Glutamatergic neuron (in vitro differentiated cells): ENCODE results near the gene NECAB2. TPM values are rescaled to one million over a fixed set of nuclear protein-coding genes. Genes with fewer than 3 reads are reported as not detected.

Experiments used
- DNase-seq: peaks from one replicate; pipeline ENCODE4 v3.0.0; 2022
- H3K27ac Mint-ChIP-seq: one replicate; pipeline ENCODE4 v1.8.0; 2020; ENCODE audit warnings: mild to moderate bottlenecking, mixed read lengths, inconsistent platforms; ENCODE audit not compliant: unreplicated experiment
- H3K27me3 Mint-ChIP-seq: one replicate; pipeline ENCODE4 v1.8.0; 2020; ENCODE audit warnings: mild to moderate bottlenecking, moderate library complexity, mixed read lengths, inconsistent platforms; ENCODE audit not compliant: unreplicated experiment
- H3K36me3 Mint-ChIP-seq: one replicate; pipeline ENCODE4 v1.8.0; 2020; ENCODE audit warnings: mild to moderate bottlenecking, mixed read lengths, inconsistent platforms; ENCODE audit not compliant: unreplicated experiment
- H3K4me1 Mint-ChIP-seq: one replicate; pipeline ENCODE4 v1.8.0; 2020; ENCODE audit warnings: mild to moderate bottlenecking, low read depth, mixed read lengths, inconsistent platforms; ENCODE audit not compliant: unreplicated experiment
- H3K4me3 Mint-ChIP-seq: one replicate; pipeline ENCODE4 v1.8.0; 2020; ENCODE audit warnings: mild to moderate bottlenecking, mixed read lengths, inconsistent platforms; ENCODE audit not compliant: unreplicated experiment
- H3K9me3 Mint-ChIP-seq: one replicate; pipeline ENCODE4 v1.8.0; 2020; ENCODE audit warnings: mild to moderate bottlenecking, moderate library complexity, mixed read lengths, inconsistent platforms; ENCODE audit not compliant: unreplicated experiment
- CTCF ChIP-seq: fragments of 200-600 bp; sonication (generic); IDR thresholded peaks from one replicate; pipeline ENCODE4 v1.5.0; 2021; ENCODE audit not compliant: partially characterized antibody, unreplicated experiment
- total RNA-seq: library from RNA; stranded (reverse); fragmentation: NEBNext Ultra II Directional; extraction: Animal tissue kit (Norgen Biotek cat#: 25700); gene quantifications from one replicate; pipeline ENCODE4 v1.2.1, GENCODE V29; 2021; ENCODE audit not compliant: unreplicated experiment

The NECAB2 gene
- total RNA-seq, 1 donor from 2014 or later, result 112 TPM

- peaks cover 14% of the 10 kb centered on the region for H3K36me3 Mint-ChIP-seq
- peaks cover 5% of the 10 kb centered on the region for H3K9me3 Mint-ChIP-seq
- no peak overlapping the region for H3K4me3 Mint-ChIP-seq
- H3K4me1 Mint-ChIP-seq, result no peaks in the 10 kb centered on the region
- H3K27ac Mint-ChIP-seq, result no peak overlapping the region
- no peak for TF ChIP-seq CTCF
- no peak for DNase-seq
- H3K27me3 Mint-ChIP-seq, result peaks cover 10% of the 10 kb centered on the region
These were observed 53.4 kb downstream of the NECAB2 start for GRCh38 chr16:84021488-84021887.

- Mint-ChIP-seq H3K27ac (no peak overlapping the region), H3K27me3 (peaks cover 11% of the 10 kb centered on the region), H3K9me3 (peaks cover 6% of the 10 kb centered on the region), H3K4me1 (peaks cover 2% of the 10 kb centered on the region), H3K4me3 (no peak overlapping the region), H3K36me3 (peaks cover 14% of the 10 kb centered on the region)
- TF ChIP-seq CTCF, result no peak
- no peak for DNase-seq
These were observed 54.6 kb downstream of the NECAB2 start for GRCh38 chr16:84022644-84023043.

GRCh38 chr16:84024854-84025253, 56.8 kb downstream of the NECAB2 start:
- Mint-ChIP-seq H3K9me3 (peaks cover 12% of the 10 kb centered on the region), H3K27ac (no peak overlapping the region), H3K27me3 (peaks cover 8% of the 10 kb centered on the region), H3K36me3 (peaks cover 9% of the 10 kb centered on the region), H3K4me1 (peaks cover 8% of the 10 kb centered on the region), H3K4me3 (no peak overlapping the region)
- DNase-seq, result no peak
- TF ChIP-seq CTCF, result no peak

GRCh38 chr16:84026606-84027005, 58.6 kb downstream of the NECAB2 start:
- peaks cover 11% of the 10 kb centered on the region for H3K27me3 Mint-ChIP-seq
- no peak overlapping the region for H3K4me3 Mint-ChIP-seq
- peaks cover 11% of the 10 kb centered on the region for H3K4me1 Mint-ChIP-seq
- H3K9me3 Mint-ChIP-seq, result peaks cover 15% of the 10 kb centered on the region
- TF ChIP-seq CTCF, result no peak
- no peak overlapping the region for H3K27ac Mint-ChIP-seq
- H3K36me3 Mint-ChIP-seq, result peaks cover 2% of the 10 kb centered on the region
- no peak for DNase-seq

- no peak for DNase-seq
- Mint-ChIP-seq H3K9me3 (peaks cover 16% of the 10 kb centered on the region), H3K27ac (no peak overlapping the region), H3K36me3 (no peaks in the 10 kb centered on the region), H3K4me1 (peaks cover 11% of the 10 kb centered on the region), H3K27me3 (peaks cover 12% of the 10 kb centered on the region), H3K4me3 (no peak overlapping the region)
- no peak for TF ChIP-seq CTCF
These were observed 59.6 kb downstream of the NECAB2 start for GRCh38 chr16:84027625-84028024.
